Upper lobe of right lung (tissue), 1 donor: ENCODE results near the gene C16orf96. TPM values are rescaled to one million over a fixed set of nuclear protein-coding genes. Genes with fewer than 3 reads are reported as not detected.

Experiments
- ATAC-seq: fragments of 200-7000 bp; cut with Tn5 transposase; one replicate; pipeline ENCODE4 v1.9.1; 2020; ENCODE audit warnings: mild to moderate bottlenecking, moderate library complexity
- DNase-seq: peaks from one replicate; pipeline ENCODE4 v3.0.0-alpha.2; 2020
- H3K27ac ChIP-seq: fragments of 200-600 bp; one replicate; pipeline ENCODE4 v1.8.0; 2022
- H3K27me3 ChIP-seq: fragments of 200-600 bp; one replicate; pipeline ENCODE4 v1.8.0; 2022; ENCODE audit warnings: mild to moderate bottlenecking
- H3K36me3 ChIP-seq: fragments of 200-600 bp; one replicate; pipeline ENCODE4 v1.8.0; 2022
- H3K4me1 ChIP-seq: fragments of 200-600 bp; one replicate; pipeline ENCODE4 v1.8.0; 2022
- H3K4me3 ChIP-seq: fragments of 200-600 bp; one replicate; pipeline ENCODE4 v1.8.0; 2022; ENCODE audit warnings: mild to moderate bottlenecking
- H3K9me3 ChIP-seq: fragments of 200-600 bp; one replicate; pipeline ENCODE4 v1.8.0; 2022
- intact Hi-C: fragments of 100-400 bp; cut with DNase I; formaldehyde crosslinking; loops from one replicate; pipeline ENCODE4 v1.11.0; 2022
- total RNA-seq: library from RNA; stranded (reverse); fragmentation: NEBNext Ultra II Directional; extraction: Animal tissue kit (Norgen Biotek cat#: 25700); gene quantifications from one replicate; pipeline ENCODE4 v1.2.1, GENCODE V29; 2021
- TF ChIP-seq, protein P1 (sequence below): fragments of 200-600 bp; IDR thresholded peaks from one replicate; pipeline ENCODE4 v1.8.0; 2022; ENCODE audit warnings: antibody characterized with exemption
- donor health status: DM: no; HTN: yes; CAD: no; lungs with severe emphysema.

Gene C16orf96
- total RNA-seq, 1 donor from 2014 or later: 0.32 TPM

DNA sequence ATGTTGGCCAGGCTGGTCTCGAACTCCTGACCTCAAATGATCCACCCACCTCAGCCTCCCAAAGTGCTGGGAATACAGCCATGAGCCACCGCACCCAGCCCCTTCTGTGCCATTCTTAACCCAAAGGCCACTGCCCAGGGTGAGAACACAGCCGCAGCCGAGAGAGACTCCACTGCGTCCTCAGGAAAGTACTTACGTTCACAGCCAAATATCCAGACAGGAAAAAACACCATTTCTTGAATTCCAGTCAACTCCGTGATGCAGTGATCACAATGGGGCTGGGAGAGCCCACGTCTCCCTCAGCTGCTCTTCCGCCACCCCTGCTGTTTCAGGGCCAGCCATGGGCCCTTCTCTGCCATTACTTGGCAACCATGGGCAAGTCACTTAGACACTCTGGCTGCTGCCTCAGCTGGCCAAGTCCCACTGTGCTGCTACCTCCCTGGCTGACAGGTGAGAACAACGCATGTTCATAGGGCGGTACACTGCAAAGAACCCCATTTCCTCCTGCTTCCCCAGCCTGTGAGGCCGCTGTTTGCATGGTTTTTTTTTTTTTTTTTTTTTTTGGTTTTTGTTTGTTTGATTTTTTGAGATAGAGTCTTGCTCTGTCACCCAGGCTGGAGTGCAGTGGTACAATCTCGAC is 21.9 kb upstream of the C16orf96 start:
- TF ChIP-seq, protein P1, sequence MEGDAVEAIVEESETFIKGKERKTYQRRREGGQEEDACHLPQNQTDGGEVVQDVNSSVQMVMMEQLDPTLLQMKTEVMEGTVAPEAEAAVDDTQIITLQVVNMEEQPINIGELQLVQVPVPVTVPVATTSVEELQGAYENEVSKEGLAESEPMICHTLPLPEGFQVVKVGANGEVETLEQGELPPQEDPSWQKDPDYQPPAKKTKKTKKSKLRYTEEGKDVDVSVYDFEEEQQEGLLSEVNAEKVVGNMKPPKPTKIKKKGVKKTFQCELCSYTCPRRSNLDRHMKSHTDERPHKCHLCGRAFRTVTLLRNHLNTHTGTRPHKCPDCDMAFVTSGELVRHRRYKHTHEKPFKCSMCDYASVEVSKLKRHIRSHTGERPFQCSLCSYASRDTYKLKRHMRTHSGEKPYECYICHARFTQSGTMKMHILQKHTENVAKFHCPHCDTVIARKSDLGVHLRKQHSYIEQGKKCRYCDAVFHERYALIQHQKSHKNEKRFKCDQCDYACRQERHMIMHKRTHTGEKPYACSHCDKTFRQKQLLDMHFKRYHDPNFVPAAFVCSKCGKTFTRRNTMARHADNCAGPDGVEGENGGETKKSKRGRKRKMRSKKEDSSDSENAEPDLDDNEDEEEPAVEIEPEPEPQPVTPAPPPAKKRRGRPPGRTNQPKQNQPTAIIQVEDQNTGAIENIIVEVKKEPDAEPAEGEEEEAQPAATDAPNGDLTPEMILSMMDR: no peak
- H3K27me3 ChIP-seq: no peaks in the 10 kb centered on the region
- no peaks in the 10 kb centered on the region for H3K9me3 ChIP-seq
- H3K4me3 ChIP-seq: no peak overlapping the region
- no peak overlapping the region for H3K27ac ChIP-seq
- H3K36me3 ChIP-seq: no peaks in the 10 kb centered on the region
- H3K4me1 ChIP-seq: peaks cover 4% of the 10 kb centered on the region
- no peak for ATAC-seq
- no peak for DNase-seq
- intact Hi-C loops: no loop called here

DNA sequence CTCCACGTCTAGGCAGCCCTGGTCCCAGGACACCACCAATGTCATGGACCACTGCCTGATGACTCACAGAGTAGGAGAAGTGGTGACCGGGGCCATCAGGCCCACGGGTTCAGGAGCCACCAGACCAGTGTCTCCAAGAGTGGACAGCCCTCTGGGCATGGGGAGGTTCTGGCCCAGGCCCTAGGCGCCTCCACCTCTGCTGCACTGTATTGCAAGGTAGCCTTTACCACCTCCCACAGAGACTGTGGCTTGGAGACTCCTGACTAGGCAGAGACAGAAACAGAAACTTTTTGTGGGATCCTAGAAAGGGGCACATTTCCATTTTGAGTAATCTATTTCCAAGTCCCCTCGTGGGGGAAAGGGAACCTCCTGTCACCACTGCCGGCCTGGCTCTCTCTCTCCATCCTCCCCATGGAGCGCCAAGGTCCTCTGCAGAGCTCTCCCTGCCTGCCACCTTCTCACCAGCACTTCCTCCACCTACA is 20.5 kb upstream of the C16orf96 start:
- Histone ChIP-seq H3K9me3 (no peaks in the 10 kb centered on the region), H3K4me1 (peaks cover 4% of the 10 kb centered on the region), H3K27me3 (no peaks in the 10 kb centered on the region), H3K36me3 (no peaks in the 10 kb centered on the region), H3K27ac (no peak overlapping the region), H3K4me3 (no peak overlapping the region)
- TF ChIP-seq, protein P1: no peak
- intact Hi-C loops: no loop called here
- DNase-seq (peak; percentile 52), ATAC-seq (no peak)

- no peak overlapping the region for H3K4me3 ChIP-seq
- no peaks in the 10 kb centered on the region for H3K36me3 ChIP-seq
- no peaks in the 10 kb centered on the region for H3K9me3 ChIP-seq
- peaks cover 4% of the 10 kb centered on the region for H3K4me1 ChIP-seq
- H3K27ac ChIP-seq: no peak overlapping the region
- DNase-seq (no peak), ATAC-seq (no peak)
- TF ChIP-seq, protein P1: no peak
- no peaks in the 10 kb centered on the region for H3K27me3 ChIP-seq
- intact Hi-C loops: no loop called here
Observed at GRCh38 chr16:4536391-4537106, 19.6 kb upstream of the C16orf96 start.

DNA sequence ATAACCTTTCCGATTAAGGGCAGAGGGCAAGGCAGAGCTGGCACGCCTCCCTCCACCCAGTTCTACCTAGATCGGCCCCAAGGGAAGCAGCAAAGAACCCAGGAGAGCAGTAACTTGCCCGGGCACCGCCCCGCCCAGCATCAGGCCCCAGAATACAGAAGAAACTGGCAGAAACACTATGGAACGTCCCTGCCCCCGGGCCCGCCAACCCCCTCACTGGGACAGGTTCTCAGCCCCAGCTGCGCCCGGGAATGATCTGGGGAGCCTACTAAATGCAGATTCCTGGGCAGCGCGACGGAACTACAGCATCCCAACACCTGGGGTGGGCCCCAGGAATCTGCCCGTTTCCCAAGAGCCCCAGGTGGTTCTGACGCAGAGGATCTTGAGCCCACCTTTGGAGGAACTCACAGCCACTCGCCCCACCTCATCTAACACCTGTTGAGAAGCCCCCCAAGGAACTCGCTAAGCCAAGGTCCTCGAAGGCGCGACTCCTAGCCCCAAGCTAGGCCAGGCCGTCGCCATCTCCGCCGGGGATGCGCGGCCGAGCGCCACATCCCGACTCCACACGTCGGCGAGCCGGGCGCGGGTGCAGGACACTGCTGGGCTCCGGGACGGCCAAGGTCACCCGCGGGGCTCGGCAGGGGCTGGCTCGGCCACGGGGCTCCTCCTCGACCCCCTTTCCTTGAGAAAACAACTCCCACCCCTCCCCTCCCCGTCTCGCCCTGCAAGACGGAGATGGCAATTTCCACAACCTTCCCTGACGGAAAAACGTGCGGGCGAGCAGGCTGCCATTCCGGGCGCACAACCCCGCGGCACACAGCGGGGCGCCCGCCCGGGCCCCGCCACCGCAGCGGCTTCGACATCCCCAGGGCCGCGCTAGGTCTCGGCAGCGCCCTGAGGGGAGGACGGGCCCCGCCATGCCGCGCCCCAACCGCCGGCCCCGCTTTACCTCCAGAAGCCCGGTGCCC is 18.5 kb upstream of the C16orf96 start:
- H3K27ac ChIP-seq: peak overlapping the region; percentile 86
- TF ChIP-seq, protein P1: no peak
- DNase-seq: no peak
- H3K4me3 ChIP-seq: peak overlapping the region; percentile 81
- intact Hi-C loops: no loop called here
- peak; percentile 55 for ATAC-seq
- H3K4me1 ChIP-seq: peaks cover 4% of the 10 kb centered on the region
- H3K36me3 ChIP-seq: no peaks in the 10 kb centered on the region
- H3K27me3 ChIP-seq: no peaks in the 10 kb centered on the region
- H3K9me3 ChIP-seq: no peaks in the 10 kb centered on the region

- H3K27me3 ChIP-seq: no peaks in the 10 kb centered on the region
- peak within 1 kb of the TSS; percentile 86 for H3K27ac ChIP-seq
- DNase-seq: peak; percentile 99
- TF ChIP-seq, protein P1: no peak
- peak within 1 kb of the TSS; percentile 81 for H3K4me3 ChIP-seq
- intact Hi-C loops: no loop called here
- no peaks in the 10 kb centered on the region for H3K36me3 ChIP-seq
- no peaks in the 10 kb centered on the region for H3K9me3 ChIP-seq
- peaks cover 4% of the 10 kb centered on the region for H3K4me1 ChIP-seq
- peak; percentile 97 for ATAC-seq
Observed at GRCh38 chr16:4538350-4539235, 17.5 kb upstream of the C16orf96 start, which contains the start of gene CDIP1. Gene CDIP1 (minus strand): TSS chr16:4538773. CDS start chr16:4514130, 24,643 bp downstream.
